Lower leg skin (tissue), 3 donors: ENCODE results near the gene FLG2.

Experiments
- POLR2A ChIP-seq, 2 donors: fragments of 450-650 bp; IDR thresholded peaks; one replicate each; pipeline ENCODE4 v1.6.1; 2016 to 2017; ENCODE audit warnings: antibody characterized with exemption in 2 of 2, mild to moderate bottlenecking in 1 of 2, moderate library complexity in 1 of 2
- TF ChIP-seq, protein P1 (sequence below), 3 donors: fragments of 450-650 bp; IDR thresholded peaks; one replicate each; pipeline ENCODE4 v1.5.1; 2016; ENCODE audit warnings: antibody characterized with exemption in 3 of 3, mild to moderate bottlenecking in 3 of 3, moderate library complexity in 2 of 3

DNA sequence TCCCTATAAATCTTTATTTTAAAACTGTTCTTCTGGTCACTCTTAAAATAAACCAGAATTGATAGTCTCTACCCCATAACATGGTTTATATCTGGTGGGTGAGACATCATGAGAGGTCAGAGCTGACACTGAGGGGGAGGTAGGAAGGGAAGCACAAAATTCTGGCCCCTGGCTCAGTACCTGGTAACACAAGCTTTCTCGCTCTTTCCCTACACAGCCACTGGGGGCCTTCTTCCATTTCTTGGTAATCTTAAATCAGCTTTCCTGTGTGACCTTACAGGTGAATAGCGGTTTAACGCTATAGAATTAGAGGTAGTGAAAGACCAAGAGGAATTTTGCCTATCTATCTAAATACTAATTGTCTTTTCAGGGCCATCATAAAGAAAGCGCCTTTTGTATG, 48.9 kb upstream of the FLG2 start:
- TF ChIP-seq, protein P1, sequence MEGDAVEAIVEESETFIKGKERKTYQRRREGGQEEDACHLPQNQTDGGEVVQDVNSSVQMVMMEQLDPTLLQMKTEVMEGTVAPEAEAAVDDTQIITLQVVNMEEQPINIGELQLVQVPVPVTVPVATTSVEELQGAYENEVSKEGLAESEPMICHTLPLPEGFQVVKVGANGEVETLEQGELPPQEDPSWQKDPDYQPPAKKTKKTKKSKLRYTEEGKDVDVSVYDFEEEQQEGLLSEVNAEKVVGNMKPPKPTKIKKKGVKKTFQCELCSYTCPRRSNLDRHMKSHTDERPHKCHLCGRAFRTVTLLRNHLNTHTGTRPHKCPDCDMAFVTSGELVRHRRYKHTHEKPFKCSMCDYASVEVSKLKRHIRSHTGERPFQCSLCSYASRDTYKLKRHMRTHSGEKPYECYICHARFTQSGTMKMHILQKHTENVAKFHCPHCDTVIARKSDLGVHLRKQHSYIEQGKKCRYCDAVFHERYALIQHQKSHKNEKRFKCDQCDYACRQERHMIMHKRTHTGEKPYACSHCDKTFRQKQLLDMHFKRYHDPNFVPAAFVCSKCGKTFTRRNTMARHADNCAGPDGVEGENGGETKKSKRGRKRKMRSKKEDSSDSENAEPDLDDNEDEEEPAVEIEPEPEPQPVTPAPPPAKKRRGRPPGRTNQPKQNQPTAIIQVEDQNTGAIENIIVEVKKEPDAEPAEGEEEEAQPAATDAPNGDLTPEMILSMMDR (IDR thresholded peaks at IDR 0.05) = no peak
- no peak for TF ChIP-seq POLR2A (IDR thresholded peaks at IDR 0.05)
